ENCODE results near the gene PARD6G.

DNA sequence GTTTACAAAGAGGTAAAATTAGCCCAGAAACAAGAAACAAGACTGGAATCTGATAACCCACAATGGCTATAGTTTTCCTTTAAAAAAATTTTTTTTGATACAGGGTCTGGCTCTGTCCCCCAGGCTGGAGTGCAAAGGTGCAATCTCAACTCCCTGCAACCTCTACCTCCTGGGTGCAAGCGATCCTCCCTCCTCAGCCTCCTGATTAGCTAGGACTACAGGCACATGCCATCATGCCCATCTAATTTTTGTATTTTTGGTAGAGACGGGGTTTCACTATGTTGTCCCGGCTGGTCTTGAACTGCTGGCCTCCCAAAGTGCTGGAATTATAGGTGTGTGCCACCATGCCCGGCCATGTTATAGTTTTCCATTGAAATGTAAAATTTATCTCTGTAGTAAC is 12.3 kb upstream of the PARD6G start:
- no peak for TF ChIP-seq CC2D1A (CRISPR knock-in tag; IDR thresholded peaks at IDR 0.05)
- TF ChIP-seq IRF1 (CRISPR knock-in tag; IDR thresholded peaks at IDR 0.05; ENCODE audit: low read depth), result no peak
- no peak for TF ChIP-seq TCF7L2 (IDR thresholded peaks at IDR 0.05; ENCODE audit: low read depth, low read length)

All from HepG2 (cell line).